GM21529 (cell line): ENCODE data around the gene PAX5.
A peak's percentile ranks its signal among the peaks of the same experiment; 100 is the strongest.

Source experiments
- ATAC-seq: cut with Tn5 transposase; IDR thresholded peaks from one replicate; pipeline ENCODE4 v1.9.1; 2021; ENCODE audit not compliant: unreplicated experiment

The PAX5 gene

DNA sequence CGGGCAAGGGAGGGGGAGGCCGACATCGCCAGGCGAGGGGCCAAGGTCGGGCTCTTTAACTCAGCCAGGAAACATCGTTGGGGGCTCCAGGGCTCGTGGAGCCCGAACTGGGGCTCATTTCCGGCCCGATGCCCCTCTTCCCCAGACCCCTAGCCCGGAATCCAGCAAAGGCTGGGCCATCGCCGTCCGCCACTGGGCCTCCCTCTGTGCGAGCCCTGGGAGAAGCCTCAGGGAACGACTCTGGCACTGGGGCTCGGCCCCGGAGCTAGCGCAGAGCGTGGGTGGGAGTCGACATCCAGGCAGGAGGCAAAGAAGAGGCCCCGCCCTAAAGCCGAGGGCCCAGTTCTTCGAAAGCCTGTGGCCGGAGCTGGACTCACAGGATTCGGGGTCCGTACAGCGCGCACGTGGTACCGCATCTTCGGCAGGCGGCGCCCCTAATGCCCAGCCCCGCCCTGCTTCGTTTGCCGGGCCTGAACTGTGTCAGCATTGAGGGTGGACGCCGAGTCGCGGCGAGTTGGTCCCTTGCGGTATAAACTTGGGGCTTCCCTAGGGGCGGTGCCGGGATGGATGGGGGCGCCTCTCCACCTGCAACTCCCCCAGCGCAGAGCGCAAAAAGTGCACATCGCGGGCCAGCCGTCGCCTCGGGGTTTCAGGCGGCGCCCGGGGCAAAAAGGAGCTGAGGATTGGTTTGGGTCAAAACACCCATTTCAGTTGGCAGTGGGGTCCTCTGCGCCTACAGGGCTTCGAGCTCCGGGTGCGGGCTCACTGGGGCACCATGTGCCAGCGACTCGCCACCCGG, 3.6 kb upstream of the PAX5 start:
- ATAC-seq: no peak

DNA sequence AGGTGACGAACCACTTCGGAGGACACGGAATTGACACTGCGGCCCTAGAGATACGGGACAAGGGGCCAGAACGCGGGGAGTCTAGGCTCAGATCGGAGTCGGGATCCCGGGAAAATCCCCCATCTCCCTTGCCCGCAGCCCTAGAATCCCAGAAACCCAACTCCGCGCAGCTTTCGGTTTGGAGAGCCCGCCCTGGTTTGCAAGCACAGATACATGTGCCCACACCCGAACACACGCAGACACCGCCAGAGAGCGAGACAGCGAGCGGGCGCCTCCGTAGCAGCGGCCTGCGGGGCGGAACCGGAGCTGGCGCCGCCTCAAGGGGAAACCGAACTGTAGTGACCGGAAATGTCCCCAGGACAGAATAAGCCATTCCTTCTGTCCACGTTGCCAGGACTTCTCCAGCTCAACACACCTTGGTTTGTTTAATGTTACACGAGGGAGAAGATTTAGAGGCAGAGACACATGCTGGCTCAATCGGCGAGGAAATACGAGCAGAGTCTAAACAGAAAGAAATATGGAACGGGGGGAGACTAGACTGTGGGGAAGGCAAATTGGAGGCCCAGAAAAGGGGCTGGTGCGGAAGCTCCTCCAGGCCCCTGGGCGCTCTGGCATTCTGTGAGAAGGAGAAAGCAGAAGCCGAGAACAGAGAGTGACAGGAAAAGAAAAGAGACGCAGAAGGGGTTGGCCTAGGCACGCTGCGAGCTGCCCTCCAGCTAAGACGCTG, 2.9 kb upstream of the PAX5 start:
- peak; percentile 21 for ATAC-seq

DNA sequence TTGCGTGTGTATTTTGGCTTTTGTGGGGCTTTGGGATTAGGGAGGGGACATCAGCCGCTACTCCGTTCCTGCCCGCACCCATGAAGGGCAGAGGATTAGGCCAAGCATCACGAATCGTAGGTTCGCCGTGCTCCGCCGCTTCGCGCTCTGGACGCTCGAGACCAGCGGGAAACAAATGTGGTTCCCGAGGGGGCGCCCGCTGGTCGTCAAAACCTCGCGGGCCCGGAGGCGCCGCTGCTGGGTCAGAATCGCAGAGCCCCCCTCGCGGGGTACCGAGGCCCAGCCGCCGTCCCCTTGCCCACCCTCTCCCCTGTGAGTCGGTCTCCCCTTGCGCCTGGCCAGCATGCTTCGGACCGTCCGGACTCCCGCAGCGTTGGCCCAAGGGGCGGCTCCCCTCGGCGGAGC, 2.3 kb upstream of the PAX5 start:
- ATAC-seq: no peak

DNA sequence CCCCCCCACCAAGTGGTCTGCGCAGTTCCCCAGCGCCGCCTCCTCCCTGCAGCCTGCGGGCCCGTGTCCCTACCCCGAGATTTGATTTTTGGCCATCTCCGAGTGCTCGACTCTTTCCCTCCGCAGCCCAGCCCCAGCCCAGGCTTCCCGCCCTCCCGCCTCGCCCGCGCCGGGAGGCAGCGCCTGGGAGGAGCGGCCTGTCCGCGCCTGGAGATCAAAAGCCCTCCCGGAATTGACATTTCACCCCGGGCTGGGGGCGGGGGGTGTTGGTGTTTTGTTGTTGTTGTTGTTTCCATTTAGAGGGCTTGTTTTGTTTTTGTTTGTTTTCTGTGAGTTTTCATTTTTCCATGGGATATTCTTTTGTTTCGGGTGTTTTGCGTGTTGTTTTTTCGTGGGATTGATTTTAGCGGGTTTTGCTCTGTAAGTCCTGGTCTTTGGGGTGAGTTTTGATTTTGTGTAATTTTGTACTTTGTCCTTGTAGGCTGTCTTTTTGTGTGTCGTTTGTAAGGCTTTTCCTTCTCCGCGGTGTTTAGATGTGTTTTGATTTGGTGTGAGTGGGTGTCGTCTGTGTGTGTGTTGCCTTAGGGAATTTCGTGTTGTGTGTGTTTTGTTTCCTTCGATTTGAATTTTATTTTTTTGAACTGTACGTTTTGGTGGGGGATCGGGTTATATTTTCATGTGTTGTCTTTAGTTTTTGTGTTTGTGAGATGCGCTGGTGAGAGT, 1.7 kb upstream of the PAX5 start:
- ATAC-seq: no peak

DNA sequence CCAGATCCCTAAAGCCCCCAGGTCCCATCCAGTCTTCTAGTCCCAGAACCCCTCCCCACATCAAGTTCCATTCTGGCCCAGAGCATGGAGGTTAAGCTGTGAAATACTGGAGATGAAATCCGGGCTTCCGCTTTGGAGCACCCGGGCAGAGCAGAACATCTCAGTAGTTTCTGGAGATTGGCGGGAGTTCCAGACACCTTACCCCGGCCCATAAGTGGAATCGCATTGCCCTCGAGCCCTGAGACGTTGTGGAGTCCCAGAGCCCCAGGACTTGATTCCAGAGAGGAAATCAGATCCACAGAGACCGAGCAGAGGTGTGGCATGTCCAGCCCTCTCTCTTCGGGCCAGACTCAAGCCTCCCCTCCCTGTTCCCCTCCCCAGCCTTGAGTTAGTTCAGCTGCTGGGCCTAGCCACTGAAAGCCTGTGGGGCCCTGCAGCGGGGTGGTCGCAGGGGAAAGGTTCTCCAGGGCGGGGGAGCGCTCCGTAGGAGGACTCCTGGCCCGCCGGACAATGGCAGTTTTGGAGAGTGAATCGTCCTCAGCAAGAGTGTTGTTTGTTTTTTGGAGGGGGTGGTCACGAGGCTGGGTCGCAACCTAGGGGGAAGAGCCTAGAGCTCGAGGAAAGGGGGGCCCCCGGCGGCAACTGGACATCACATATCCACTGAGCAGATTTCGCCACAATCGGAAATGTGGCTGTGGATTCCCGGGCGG, 1.0 kb upstream of the PAX5 start:
- ATAC-seq: no peak

DNA sequence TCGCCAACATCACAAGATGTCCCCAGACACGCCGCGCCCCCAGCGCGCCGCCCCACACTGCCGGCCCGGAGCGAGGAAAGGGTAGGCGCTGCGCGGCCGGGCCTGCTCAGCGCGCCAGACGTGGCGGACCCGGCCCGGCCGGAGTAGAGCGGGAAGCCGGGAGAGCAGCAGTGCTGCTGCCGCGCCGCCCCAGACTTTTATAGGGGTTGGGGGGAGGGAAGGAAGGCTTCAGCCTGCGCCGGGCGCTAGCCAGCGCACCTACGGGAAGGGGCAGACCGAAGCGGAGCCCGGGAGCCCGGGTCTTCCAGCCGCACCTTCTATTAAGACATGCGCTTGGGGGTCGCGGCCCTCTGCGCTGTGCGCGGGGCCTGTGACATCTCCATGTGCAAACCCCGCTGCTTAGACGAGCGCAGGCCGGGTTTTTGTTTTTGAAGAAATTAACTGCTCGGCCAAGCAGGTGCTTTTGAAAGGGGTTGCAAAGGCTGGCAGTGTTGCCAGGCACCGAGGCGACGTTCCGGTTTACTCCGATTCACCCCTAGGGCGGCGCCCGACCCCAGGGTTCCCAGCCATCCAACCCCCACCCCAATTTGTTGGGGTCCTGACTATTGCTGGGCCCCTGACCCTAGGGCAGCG, 353 bp upstream of the PAX5 start:
- peak; percentile 27 for ATAC-seq

DNA sequence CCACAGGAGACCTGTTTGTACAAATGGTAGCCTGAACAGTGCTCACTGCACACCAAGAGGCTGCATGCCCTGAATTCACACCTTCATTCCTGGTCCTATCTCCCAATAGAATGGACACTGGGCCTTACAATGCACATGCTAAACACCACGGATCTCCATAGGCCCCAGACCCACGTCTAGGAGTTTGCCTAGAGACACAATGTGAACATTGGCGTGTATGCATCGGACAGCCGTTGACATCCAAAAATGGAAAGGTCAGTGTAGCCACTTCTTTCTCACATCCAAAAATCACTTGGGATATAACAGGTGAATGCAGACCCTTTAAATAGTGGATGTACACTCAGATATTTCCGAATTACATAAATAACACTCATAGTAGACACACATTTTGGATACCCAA, 927 bp downstream of the PAX5 start:
- no peak for ATAC-seq

DNA sequence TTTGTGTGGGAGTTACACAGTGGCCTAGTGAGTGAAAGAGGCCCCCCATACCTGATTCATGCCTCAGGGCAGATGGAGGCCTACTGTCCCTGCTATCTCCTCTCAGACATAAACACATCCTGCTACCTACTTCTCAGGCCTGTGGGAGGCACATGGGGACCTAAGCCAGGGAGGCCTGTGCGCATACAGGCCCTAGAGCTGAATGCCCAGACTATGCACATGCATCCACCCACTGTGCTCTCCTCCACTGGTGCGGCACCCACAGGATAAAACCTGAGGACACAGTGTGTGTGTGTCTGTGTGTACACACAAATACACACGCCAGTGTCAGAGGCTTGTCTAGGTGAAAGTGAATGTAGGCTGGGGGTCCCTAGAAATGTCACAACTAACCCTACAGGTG, 1.4 kb downstream of the PAX5 start:
- ATAC-seq: no peak

DNA sequence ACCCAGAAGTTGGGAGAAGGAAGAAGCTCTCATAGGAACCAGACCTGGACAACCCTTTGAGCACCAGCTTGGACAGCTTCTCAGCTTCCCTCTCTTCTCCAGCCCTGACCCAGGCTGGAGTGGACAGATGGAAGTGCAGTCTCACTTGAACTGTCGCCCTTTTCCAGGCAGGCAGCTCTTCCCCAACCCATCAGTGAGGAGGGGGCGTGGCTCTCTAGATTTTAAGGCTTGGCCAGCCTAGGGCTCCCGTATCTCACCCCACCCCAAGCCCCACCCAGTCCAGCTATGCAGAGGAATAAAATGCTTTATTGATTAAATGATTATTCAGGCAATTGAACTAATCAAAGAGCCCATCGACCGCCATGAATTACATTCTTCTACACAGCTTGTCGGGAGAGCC, 2.2 kb downstream of the PAX5 start:
- ATAC-seq: no peak

DNA sequence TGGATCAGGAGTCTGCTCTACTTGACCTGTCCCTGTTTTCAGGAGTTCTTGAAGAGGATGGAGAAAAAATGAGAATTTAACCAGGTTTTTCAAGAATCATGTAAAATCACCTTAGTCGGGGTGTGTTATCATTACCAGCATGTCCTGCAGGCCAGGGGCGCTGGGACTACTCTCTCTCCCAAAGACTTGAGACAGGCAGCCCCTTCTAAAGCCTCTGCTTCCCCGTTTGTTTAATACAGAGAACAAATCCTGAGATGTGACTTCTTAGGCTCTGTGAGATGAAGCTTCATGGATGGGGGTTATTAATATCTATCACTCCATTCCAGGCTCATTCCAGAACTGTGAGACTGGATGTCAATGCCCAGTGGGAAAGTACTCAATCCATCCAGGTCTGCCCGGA, 3.0 kb downstream of the PAX5 start:
- ATAC-seq: no peak

DNA sequence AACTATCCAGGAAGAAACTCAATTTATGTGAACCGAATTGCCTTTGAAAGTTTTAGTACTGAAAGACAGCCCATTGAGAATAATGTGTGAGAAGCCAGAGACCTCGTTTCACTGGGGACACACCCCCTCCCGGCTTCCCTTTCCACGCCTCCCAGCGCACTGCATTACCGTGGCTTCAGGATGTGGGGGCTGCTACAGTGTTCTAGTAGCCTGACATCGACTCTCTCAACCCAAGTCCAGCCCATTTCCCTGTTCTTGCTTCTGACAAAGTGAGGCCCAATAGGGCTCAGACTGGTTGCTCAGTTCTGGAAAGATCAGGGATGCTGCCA, 3.5 kb downstream of the PAX5 start:
- peak; percentile 20 for ATAC-seq

DNA sequence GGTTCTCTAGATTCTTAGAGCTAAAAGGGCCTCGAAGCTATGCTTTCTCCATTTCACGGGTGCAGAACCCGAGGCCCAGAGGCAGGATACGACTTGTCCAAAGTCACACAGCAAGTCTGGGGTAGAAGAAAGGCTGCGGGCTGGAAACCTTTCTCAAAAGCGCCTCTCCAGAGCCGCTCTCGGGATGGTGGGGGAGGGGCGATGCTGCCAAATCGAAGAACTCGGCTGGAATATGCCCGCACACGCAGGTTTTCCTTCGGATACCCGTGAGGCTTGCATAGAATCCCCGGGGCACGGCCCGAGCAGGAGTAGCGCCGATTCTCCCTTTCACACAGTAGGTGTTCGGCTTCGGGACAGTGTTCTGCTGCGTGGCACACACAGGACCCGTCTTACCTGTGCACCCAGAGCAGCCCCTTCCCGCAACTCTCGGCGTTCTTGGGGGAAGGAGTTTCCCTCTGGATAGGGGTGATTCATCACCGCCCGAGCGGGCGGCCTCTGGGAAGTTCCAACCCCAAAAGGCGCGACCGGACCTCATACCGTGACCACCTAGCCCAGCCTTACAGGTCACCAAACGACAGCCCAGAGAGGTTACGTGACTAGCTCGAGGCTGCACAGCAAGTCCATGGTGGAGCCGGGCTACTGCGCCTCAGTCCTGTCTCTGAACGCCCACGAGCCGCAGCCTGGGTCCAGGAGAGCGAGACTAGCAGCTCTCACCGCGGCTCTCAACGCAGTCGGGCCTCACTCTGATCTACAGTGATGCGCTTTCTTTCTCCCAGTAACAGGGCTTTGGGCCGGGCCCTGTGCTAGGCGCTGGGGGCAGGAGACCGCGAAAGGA, 4.1 kb downstream of the PAX5 start:
- peak; percentile 5 for ATAC-seq

DNA sequence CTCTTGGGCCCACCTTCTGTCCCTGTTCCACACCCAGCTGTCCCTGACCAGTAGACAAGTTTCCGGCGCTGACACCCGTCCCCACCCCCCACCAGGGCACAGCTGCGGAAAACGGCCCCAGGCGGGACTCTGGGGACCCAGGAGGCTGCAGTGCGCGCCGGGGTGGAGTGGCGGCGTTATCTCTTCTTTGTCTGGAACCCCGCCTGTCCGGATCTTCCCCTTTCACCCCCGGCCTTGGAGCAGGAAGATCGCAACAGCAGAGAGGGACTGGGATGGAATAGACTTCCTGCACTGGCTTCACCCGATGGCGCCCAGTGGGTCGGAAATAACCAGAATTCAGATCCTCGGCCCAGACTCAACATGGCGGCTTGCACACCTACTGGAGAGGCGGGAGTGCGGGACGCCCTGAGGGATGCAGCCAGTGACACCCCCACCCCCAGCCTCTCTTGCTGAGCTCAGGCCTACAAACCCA, 4.7 kb downstream of the PAX5 start:
- ATAC-seq: no peak

DNA sequence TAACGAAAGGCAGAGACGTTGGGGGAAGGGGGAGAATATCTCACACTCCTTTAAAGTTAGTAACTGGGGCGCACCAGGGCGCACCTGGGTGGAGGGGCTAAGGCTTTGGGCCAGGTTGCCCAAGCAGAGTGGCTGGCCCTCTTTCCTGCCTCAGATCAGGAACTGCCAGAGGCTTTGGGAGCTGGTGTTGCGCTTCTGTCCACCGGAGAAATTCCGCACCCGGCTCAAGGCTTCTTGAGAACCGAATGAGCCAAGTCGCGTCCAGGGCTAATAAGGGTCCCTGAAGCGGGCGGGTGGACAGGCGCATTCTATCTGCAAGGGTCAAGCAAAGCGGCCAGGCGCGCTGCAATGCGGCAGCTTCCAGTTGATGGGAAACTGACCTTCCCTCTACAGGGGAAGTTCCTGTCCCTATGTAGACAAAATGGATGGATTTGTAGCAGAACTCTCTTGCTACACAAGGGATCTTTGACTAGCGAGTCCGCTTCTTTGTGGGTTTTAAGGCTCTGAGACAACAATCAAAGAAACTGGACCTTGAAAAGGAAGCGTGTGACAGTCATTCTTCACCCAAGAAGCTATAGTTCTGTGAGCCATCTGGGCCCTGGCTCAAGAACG, 5.5 kb downstream of the PAX5 start:
- ATAC-seq: no peak

DNA sequence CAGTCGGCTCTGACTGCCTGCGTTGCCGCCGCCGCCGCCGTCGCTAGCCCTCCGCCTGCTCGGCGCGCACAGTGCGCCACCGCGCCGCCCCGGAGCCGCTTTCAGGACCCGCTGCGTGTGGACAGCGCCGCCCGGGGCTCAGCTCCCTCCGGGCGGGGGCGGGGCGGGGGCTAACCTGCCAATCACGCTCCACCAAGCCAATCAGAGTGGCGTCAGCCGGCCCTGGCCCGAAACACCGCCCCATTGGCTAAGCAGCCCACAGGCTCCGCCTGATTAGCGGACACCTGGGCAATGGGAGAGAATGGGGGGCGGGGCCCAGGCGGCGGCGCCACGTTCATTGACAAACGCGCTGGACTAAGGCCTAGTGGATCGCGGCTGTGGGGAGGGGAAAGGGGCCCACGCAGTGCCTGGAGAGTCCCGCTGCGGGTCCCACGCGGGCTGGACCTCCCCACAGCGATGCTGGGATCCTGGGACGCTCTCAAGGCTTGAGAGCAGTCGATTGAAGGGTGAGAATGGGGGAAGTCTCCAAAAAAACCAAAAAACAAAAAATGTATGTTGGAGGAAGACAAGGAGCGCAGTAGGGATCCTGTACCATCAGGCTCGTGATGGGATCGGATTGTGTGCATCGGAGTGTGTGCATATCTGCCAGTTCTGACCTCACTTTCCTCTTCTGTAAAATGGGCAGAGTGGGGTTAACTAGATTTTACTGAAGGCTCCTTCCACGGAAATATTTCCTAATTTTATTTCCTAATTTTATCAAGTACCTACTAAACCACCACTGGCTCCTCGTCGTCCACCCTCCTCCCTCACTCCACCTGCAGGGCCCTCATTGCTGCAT, 6.3 kb downstream of the PAX5 start:
- peak; percentile 70 for ATAC-seq

DNA sequence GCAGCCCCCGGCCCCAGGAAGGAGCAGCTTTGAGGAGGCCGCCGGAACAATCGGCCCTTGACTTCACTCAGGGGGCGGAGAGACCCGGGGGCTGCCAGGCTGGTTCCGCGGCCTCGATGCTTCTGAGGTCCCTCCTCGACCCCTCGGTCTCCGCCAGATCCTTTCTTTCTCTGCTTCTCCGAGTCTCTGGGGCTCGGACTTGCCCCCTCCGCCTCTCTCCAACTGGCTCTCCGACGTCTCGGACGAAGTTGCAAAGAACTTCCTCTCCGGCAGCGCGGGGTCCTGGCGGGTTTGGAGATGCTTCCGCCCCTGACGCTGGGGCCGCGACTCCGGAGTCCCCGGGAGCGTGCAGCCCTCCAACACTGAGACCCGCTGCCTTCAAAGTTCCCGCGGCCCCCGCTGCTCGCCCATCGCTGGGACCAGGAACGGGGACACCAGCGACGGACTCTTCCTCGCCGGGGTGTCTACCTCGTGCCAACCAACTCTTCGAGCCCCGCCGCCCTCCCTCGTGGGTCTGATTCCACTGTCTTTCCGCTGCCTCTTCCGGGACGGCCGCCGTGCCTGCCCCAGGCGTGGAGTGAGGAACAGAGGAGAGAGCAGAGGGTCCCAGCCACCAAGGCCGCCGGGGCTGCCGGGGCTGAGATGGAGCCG, 7.0 kb downstream of the PAX5 start:
- no peak for ATAC-seq

DNA sequence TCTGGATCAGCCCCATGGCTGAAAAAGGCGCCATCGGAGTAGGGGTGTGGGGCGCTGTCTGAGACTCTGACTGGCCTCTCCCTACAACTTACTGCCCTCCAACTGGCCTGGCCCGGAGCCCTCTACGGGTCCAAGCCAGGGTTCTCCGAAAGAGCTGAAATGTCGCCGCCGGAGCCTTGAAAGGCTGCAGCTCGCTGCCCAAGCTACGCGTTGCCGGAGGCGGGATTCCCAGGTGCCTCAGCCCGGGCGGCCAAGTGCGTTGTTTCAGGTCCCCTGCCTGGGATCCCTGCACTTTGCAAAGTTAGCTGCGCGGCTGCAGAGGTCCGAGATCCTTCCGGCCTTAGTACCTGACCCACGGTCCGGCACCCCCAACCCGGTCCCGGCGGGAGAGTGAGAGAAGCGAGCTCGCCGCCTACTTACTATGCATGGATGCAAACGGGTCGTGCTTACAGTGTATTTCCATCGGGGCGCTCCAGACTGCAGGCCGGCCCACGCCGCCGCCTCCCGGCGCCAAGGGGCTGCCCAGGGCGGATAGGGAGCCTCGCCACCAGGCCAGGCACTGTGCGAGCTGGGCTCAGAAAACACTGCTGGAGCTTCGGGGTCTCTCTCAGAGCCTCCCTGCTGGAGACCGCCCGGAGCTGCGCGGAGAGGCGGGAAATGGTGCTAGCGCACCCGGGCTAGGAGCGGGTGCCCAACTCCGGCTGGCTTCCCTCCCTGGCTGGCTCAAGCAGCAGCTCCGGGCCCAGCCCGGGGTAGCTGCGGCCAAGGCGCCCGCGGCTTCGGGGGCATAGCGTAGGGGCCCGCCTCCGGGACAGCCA, 7.7 kb downstream of the PAX5 start:
- ATAC-seq: no peak

DNA sequence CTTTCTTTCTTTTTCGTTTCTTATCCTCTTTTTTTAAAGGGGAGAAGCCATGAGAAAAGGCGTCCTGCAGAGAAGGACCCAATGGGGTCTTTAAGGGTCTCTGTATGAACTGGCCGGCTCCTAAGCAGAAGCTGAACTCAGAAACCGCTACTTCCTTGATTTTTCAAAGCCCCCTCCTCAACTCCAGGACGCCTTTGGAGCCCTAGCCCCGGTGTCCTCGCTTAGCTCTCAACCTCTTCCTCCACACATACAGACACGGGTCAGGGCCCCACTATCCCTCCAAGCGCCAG, 8.3 kb downstream of the PAX5 start:
- ATAC-seq: no peak
